K562 (cell line): ENCODE results near the gene AFDN. TPM values are rescaled to one million over a fixed set of nuclear protein-coding genes. Genes with fewer than 3 reads are reported as not detected.

Experiments used
- ETV6 ChIP-seq, 3 experiments: fragments of 150-350 bp in 1 of 3; sonication (generic) in 1 of 3; formaldehyde crosslinking in 1 of 3; IDR thresholded peaks; 2 replicates each; pipeline versions ENCODE4 v1.6.1 to v1.8.0; 2014 to 2022; ENCODE audit warnings: borderline replicate concordance in 2 of 3, low read depth in 2 of 3, antibody characterized with exemption in 1 of 3, low read length in 1 of 3, mild to moderate bottlenecking in 1 of 3, missing genetic modification reagents in 1 of 3
- FOXJ2 ChIP-seq: fragments of 200-800 bp; sonication (Bioruptor generic); IDR thresholded peaks from 2 replicates; pipeline ENCODE4 v1.6.1; 2016; ENCODE audit warnings: missing genetic modification characterization, missing compliant biosample characterization
- NFYB ChIP-seq: IDR thresholded peaks from 2 replicates; pipeline ENCODE4 v1.6.1; 2011; ENCODE audit warnings: mild to moderate bottlenecking, moderate library complexity; ENCODE audit not compliant: insufficient read length; ENCODE audit errors: extremely low read depth
- SPI1 ChIP-seq: IDR thresholded peaks from 2 replicates; pipeline ENCODE4 v1.6.1; 2011; ENCODE audit warnings: low read depth, low read length, control low read depth, borderline replicate concordance
- ZBTB7A ChIP-seq: IDR thresholded peaks from 2 replicates; pipeline ENCODE4 v1.6.1; 2011; ENCODE audit warnings: low read depth, mild to moderate bottlenecking, low read length, moderate library complexity, borderline replicate concordance; ENCODE audit not compliant: control insufficient read depth
- ZNF212 ChIP-seq: fragments of 450-650 bp; formaldehyde crosslinking; IDR thresholded peaks from 2 replicates; pipeline ENCODE4 v1.4.0; 2020; ENCODE audit warnings: mild to moderate bottlenecking
- ZNF263 ChIP-seq: sonication (generic); formaldehyde crosslinking; IDR thresholded peaks from 2 replicates; pipeline ENCODE4 v1.8.0; 2022; ENCODE audit warnings: mild to moderate bottlenecking, missing genetic modification reagents, borderline replicate concordance
- ZNF444 ChIP-seq: fragments of 250-450 bp; sonication (Bioruptor Pico); IDR thresholded peaks from 2 replicates; pipeline ENCODE4 v1.4.0; 2020; ENCODE audit warnings: mild to moderate bottlenecking, moderate library complexity
- polyA plus RNA-seq, 8 experiments: library from polyadenylated mRNA; depleted of rRNA in 4 of 8; stranded (reverse) in 5 of 8; unstranded in 3 of 8; fragments of >200 nt; fragmentation: Nextera tagmentation in 2 of 8; fragmentation: Illumina TruSeq in 1 of 8; extraction: Ambion mirVana in 2 of 8; extraction: Trizol in 1 of 8; gene quantifications; 2 replicates each; pipeline versions ENCODE4 v1.2.1 to v1.2.3, GENCODE V29; 2011 to 2014; ENCODE audit warnings: inconsistent platforms in 1 of 8, missing spikeins in 1 of 8
- total RNA-seq, 7 experiments: library from RNA; depleted of rRNA in 6 of 7; stranded (reverse); fragments of >200 nt in 6 of 7; fragmentation: Illumina TruSeq in 2 of 7; extraction: Trizol in 2 of 7; gene quantifications; 2 replicates each; pipeline versions ENCODE4 v1.2.1 to v1.2.3, GENCODE V29; 2011 to 2021; ENCODE audit warnings: low replicate concordance in 1 of 7
- TF ChIP-seq, protein P1 (sequence below): fragments of 250-450 bp; sonication (Bioruptor Pico); IDR thresholded peaks from 2 replicates; pipeline ENCODE4 v1.4.0; 2020
- TF ChIP-seq, protein P2 (sequence below): sonication (generic); formaldehyde crosslinking; IDR thresholded peaks from 2 replicates; pipeline ENCODE4 v1.9.0; 2022; ENCODE audit warnings: mild to moderate bottlenecking, missing genetic modification reagents
- TF ChIP-seq, protein P3 (sequence below): sonication (generic); formaldehyde crosslinking; IDR thresholded peaks from 2 replicates; pipeline ENCODE4 v1.9.0; 2022; ENCODE audit warnings: mild to moderate bottlenecking, missing genetic modification reagents
- TF ChIP-seq, protein P4 (sequence below), 2 experiments: fragments of 450-650 bp in 1 of 2; sonication (generic) in 1 of 2; formaldehyde crosslinking in 1 of 2; IDR thresholded peaks; 2 replicates each; pipeline versions ENCODE4 v1.7.1 to v1.9.0; 2016 to 2022; ENCODE audit warnings: inconsistent platforms in 1 of 2, mild to moderate bottlenecking in 1 of 2, missing genetic modification reagents in 1 of 2

Gene AFDN
- total and polyA plus RNA-seq, 9 of the 15 experiments (the other 6 are each of a cell fraction or from before 2014, with no cell fraction given), result 7.2 to 129 (median 105) TPM

DNA sequence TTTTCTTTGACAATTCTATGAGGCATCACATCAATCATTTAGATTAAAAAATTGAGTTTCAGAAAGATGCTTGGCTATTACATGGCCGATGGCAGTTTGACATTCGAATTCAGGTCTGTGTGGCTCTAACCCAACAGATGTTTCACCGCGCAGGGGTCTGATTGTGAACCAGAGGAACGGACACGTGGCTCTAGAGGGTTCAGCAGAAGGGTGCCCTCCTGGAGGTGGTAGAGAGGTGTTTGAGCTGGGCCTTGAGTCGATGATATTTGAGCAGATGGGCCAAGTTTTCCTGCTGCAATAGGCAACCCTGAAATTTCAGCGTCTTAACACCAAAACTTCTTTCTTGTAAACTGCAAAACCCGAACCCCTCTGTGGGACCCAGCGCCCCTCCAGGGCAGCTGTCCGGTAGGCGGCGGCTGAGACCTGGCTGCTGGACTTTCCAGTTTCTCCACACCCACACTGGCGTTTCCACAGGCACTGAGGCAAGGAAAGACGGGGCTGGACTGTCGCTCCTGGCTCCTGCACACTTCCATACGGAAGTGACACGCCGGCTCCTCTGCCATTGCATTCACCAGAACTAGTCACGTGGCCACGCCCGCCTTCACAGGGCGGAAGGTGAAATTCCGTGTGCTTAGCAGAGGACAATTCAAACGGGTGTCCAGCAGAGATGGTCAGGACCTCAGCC, 11.3 kb upstream of the AFDN start (continued):
- TF ChIP-seq, protein P1, sequence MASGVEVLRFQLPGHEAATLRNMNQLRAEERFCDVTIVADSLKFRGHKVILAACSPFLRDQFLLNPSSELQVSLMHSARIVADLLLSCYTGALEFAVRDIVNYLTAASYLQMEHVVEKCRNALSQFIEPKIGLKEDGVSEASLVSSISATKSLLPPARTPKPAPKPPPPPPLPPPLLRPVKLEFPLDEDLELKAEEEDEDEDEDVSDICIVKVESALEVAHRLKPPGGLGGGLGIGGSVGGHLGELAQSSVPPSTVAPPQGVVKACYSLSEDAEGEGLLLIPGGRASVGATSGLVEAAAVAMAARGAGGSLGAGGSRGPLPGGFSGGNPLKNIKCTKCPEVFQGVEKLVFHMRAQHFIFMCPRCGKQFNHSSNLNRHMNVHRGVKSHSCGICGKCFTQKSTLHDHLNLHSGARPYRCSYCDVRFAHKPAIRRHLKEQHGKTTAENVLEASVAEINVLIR (CRISPR knock-in tag), result no peak
- TF ChIP-seq ETV6 (IDR thresholded peaks at IDR 0.05; ENCODE audit: borderline replicate concordance in 1 of 2, low read depth in 2 of 2, low read length in 1 of 2), result no peak
- no peak for TF ChIP-seq ETV6 (CRISPR knock-in tag; IDR thresholded peaks at IDR 0.05; ENCODE audit: borderline replicate concordance)
- TF ChIP-seq, protein P2, sequence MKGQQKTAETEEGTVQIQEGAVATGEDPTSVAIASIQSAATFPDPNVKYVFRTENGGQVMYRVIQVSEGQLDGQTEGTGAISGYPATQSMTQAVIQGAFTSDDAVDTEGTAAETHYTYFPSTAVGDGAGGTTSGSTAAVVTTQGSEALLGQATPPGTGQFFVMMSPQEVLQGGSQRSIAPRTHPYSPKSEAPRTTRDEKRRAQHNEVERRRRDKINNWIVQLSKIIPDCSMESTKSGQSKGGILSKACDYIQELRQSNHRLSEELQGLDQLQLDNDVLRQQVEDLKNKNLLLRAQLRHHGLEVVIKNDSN, result peak; percentile 66
- no peak for TF ChIP-seq ZNF263 (CRISPR knock-in tag)
- TF ChIP-seq FOXJ2 (tag), result no peak
- TF ChIP-seq ZNF212, result no peak
- TF ChIP-seq, protein P3, sequence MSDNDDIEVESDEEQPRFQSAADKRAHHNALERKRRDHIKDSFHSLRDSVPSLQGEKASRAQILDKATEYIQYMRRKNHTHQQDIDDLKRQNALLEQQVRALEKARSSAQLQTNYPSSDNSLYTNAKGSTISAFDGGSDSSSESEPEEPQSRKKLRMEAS (CRISPR knock-in tag), result no peak
- TF ChIP-seq ZBTB7A, result 0 out of 2 replicates have a peak, but pooled peaks have one; percentile 18
- TF ChIP-seq, protein P4, sequence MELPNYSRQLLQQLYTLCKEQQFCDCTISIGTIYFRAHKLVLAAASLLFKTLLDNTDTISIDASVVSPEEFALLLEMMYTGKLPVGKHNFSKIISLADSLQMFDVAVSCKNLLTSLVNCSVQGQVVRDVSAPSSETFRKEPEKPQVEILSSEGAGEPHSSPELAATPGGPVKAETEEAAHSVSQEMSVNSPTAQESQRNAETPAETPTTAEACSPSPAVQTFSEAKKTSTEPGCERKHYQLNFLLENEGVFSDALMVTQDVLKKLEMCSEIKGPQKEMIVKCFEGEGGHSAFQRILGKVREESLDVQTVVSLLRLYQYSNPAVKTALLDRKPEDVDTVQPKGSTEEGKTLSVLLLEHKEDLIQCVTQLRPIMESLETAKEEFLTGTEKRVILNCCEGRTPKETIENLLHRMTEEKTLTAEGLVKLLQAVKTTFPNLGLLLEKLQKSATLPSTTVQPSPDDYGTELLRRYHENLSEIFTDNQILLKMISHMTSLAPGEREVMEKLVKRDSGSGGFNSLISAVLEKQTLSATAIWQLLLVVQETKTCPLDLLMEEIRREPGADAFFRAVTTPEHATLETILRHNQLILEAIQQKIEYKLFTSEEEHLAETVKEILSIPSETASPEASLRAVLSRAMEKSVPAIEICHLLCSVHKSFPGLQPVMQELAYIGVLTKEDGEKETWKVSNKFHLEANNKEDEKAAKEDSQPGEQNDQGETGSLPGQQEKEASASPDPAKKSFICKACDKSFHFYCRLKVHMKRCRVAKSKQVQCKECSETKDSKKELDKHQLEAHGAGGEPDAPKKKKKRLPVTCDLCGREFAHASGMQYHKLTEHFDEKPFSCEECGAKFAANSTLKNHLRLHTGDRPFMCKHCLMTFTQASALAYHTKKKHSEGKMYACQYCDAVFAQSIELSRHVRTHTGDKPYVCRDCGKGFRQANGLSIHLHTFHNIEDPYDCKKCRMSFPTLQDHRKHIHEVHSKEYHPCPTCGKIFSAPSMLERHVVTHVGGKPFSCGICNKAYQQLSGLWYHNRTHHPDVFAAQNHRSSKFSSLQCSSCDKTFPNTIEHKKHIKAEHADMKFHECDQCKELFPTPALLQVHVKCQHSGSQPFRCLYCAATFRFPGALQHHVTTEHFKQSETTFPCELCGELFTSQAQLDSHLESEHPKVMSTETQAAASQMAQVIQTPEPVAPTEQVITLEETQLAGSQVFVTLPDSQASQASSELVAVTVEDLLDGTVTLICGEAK (IDR thresholded peaks at IDR 0.05), result no peak
- TF ChIP-seq, protein P4 (CRISPR knock-in tag; IDR thresholded peaks at IDR 0.05), result no peak
- TF ChIP-seq SPI1, result no peak
- no peak for TF ChIP-seq NFYB
- no peak for TF ChIP-seq ZNF444 (CRISPR knock-in tag)
